Right renal cortex interstitium (tissue), 3 donors: ENCODE data around the gene TSPY9. TPM values are rescaled to one million over a fixed set of nuclear protein-coding genes. Genes with fewer than 3 reads are reported as not detected.
"Not testable (repeated sequence)": the region's sequence is repeated elsewhere in the genome, so short reads cannot be mapped to it uniquely, and the experiment has no call there.

Experiments used
- DNase-seq, 3 donors: peaks; one replicate each; pipeline ENCODE4 v3.0.0-alpha.2; 2013; ENCODE audit warnings: low read depth in 3 of 3, low spot score in 2 of 3
- polyA plus RNA-seq, 3 donors: library from polyadenylated mRNA; unstranded; fragments of 120-200 nt; gene quantifications; one replicate each; pipeline ENCODE4 v1.2.1, GENCODE V29; 2013; ENCODE audit not compliant: insufficient read length in 3 of 3

TSPY9 gene
- polyA plus RNA-seq = not detected

- DNase-seq = not testable (repeated sequence)
Measured at GRCh38 chrY:9486967-9487366, at the start of gene TSPY9. Gene TSPY9, plus strand, starts transcription at chrY:9487267. Its CDS starts 46 bp downstream, at chrY:9487313.

- not testable (repeated sequence) for DNase-seq
Measured at GRCh38 chrY:9466655-9467054, 20.4 kb upstream of the TSPY9 start, which contains the start of gene TSPY1. Gene TSPY1, plus strand, starts transcription at chrY:9466955. Its CDS starts 46 bp downstream, at chrY:9467001.

GRCh38 chrY:9504396-9504795, 17.3 kb downstream of the TSPY9 start:
- not testable (repeated sequence) for DNase-seq

- not testable (repeated sequence) for DNase-seq
Measured at GRCh38 chrY:9516287-9516686, 29.2 kb downstream of the TSPY9 start.

- not testable (repeated sequence) for DNase-seq
Measured at GRCh38 chrY:9527580-9527979, 40.5 kb downstream of the TSPY9 start, which contains the start of gene TSPY10. Gene TSPY10, plus strand, starts transcription at chrY:9527880. Its CDS starts 46 bp downstream, at chrY:9527926.

Other genes starting within 250 kb of the TSPY9 start
- gene TSPY4, start 149.8 kb upstream of the TSPY9 start, polyA plus RNA-seq = not detected
- gene TSPY8, start 129.5 kb upstream of the TSPY9 start, polyA plus RNA-seq = not detected
- not detected for gene TSPY3, start 88.8 kb upstream of the TSPY9 start, polyA plus RNA-seq
- gene TSPY1, start 20.3 kb upstream of the TSPY9 start, polyA plus RNA-seq = not detected
- not detected for gene TSPY10, start 40.6 kb downstream of the TSPY9 start, polyA plus RNA-seq